HL-60 (cell line): Measurements from ENCODE around the gene CDH20.

Experiments used
- DNase-seq, 2 experiments: peaks; one replicate each; pipeline ENCODE4 v3.0.0-alpha.2; 2010 to 2020; ENCODE audit warnings: low read depth in 1 of 2, low spot score in 1 of 2
- H3K27ac ChIP-seq: fragments of 250-450 bp; sonication (Bioruptor Pico); replicated peaks from 2 replicates; pipeline ENCODE4 v1.5.1; 2020; ENCODE audit warnings: mild to moderate bottlenecking, moderate library complexity
- H3K27me3 ChIP-seq: fragments of 250-450 bp; sonication (Bioruptor Pico); 2 replicates; pipeline ENCODE4 v1.5.1; 2021; ENCODE audit warnings: mild to moderate bottlenecking, moderate library complexity; ENCODE audit not compliant: insufficient read depth, poor library complexity, severe bottlenecking
- H3K4me3 ChIP-seq: replicated peaks from 2 replicates; pipeline ENCODE4 v1.5.1; 2011; ENCODE audit warnings: mild to moderate bottlenecking, control low read depth, low read length; ENCODE audit not compliant: insufficient read depth
- CTCF ChIP-seq: IDR thresholded peaks from one replicate; pipeline ENCODE4 v1.5.1; 2011; ENCODE audit warnings: low read length, control low read depth, inconsistent platforms; ENCODE audit not compliant: insufficient read depth
- GABPA ChIP-seq: IDR thresholded peaks from 2 replicates; pipeline ENCODE4 v1.6.1; 2012; ENCODE audit warnings: low read depth
- POLR2AphosphoS5 ChIP-seq: IDR thresholded peaks from 2 replicates; pipeline ENCODE4 v1.6.1; 2012; ENCODE audit warnings: low read depth
- REST ChIP-seq: IDR thresholded peaks from 2 replicates; pipeline ENCODE4 v1.6.1; 2012; ENCODE audit warnings: low read depth; ENCODE audit not compliant: insufficient replicate concordance
- SPI1 ChIP-seq: IDR thresholded peaks from 2 replicates; pipeline ENCODE4 v1.6.1; 2012; ENCODE audit warnings: low read depth, mild to moderate bottlenecking, borderline replicate concordance

The CDH20 gene

DNA sequence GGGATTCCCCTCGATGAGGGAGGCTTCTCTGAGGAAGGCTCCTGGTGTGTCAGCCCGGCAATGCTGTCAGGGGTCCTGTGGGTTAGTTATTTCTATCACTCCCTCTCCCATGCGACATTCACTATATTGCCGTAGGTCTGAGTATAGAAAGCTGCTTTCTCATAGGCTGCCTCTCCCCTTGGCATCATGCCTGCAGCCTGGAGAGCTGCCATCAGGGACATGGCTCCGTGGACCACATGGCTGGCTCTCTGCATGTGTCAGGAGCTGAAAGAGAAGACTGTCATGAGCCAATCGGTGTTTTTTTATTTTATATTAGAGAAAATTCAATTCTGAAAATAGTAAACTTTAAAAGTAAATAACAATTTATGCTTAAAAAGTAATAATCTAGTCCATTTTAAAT, 198.0 kb downstream of the CDH20 start:
- no peak for DNase-seq
- no peak overlapping the region for H3K4me3 ChIP-seq
- no peak for TF ChIP-seq SPI1
- TF ChIP-seq REST, result no peak
- no peak for TF ChIP-seq CTCF
- no peak for TF ChIP-seq POLR2AphosphoS5
- no peak for TF ChIP-seq GABPA
- H3K27me3 ChIP-seq, result peaks cover 2% of the 10 kb centered on the region
- H3K27ac ChIP-seq, result no peak overlapping the region

GRCh38 chr18:61531891-61532290, 198.7 kb downstream of the CDH20 start:
- Histone ChIP-seq H3K27ac (no peak overlapping the region), H3K4me3 (no peak overlapping the region), H3K27me3 (peaks cover 2% of the 10 kb centered on the region)
- no peak for TF ChIP-seq GABPA
- TF ChIP-seq REST, result no peak
- no peak for TF ChIP-seq POLR2AphosphoS5
- no peak for TF ChIP-seq CTCF
- no peak for TF ChIP-seq SPI1
- DNase-seq, result no peak

DNA sequence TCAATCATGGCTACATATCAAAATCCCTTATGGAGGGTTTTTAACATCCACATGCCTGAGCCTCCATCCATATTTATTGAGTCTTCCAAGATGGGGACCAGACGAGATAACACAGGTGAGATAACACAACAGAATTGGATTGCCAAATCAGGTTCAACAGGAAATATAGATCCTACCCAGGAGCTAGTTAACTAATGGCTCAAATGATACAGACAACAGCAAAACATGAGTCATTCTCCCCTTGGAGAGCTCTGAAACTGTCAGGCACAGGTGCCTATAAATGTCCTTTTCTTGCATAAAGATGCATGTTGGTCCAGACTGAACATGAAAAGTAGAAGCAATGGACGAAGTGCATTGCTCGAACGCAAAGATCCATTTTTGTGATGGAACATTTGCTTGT, 202.2 kb downstream of the CDH20 start:
- no peak for DNase-seq
- Histone ChIP-seq H3K27me3 (peaks cover 3% of the 10 kb centered on the region), H3K27ac (no peak overlapping the region), H3K4me3 (no peak overlapping the region)
- TF ChIP-seq REST (no peak), POLR2AphosphoS5 (no peak)

DNA sequence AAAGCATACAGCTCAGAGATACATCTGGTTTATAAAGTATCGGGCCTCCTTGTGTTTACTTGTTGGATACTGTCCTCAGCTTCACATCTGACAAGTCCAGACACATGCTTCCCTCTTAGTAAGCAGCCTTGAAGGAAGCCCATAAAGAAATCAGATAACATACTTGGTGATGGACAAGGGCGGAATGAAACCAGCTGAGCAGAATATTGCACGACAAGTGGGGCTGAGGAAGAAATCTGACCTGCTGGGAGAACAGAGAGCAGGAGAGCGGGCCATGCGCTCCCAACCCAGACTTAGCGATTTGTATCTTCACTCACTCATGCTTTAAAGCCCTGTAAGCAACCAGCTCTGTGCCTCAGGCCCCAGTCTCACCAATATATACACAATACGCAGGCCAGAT, 208.4 kb downstream of the CDH20 start:
- Histone ChIP-seq H3K27ac (no peak overlapping the region), H3K4me3 (no peak overlapping the region), H3K27me3 (peaks cover 6% of the 10 kb centered on the region)
- DNase-seq, result no peak
- no peak for TF ChIP-seq CTCF
- no peak for TF ChIP-seq SPI1
- TF ChIP-seq GABPA, result no peak
